ENCODE measurements around the gene PTPN1.
"Not testable (repeated sequence)": the region's sequence is repeated elsewhere in the genome, so short reads cannot be mapped to it uniquely, and the experiment has no call there.

Gene PTPN1

DNA sequence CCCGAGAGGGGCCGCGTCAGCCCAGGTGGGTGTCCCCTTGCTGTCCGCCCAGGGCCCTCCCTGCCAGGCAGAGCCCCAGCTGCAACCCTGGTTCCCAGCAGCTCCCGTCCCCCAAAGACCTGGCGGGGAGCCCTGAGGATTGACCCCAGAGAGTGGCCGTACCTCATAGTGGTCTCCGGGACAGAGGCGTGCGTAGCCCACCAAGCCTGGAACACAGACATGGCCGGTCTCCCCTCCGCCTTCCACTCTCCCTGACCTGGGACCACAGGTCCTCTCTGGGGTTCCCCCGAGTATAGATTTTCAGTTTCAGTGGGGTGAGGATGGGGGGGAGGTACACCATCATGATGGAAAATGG is 98.5 kb downstream of the PTPN1 start:
- no peaks in the 10 kb centered on the region for H3K36me3 ChIP-seq (ENCODE audit: control insufficient read depth, insufficient read depth, low read length)
- WGBS, 2 experiments: 95 to 97% methylated on average over 13 of the region's 13 CpGs
- H3K9me3 ChIP-seq (ENCODE audit: control insufficient read depth, low read length): no peaks in the 10 kb centered on the region
- no peak overlapping the region for H3K27ac ChIP-seq (ENCODE audit: insufficient read depth, low read depth, low read length, poor library complexity, severe bottlenecking)
- H3K27me3 ChIP-seq (ENCODE audit: control insufficient read depth, insufficient read depth, low read length, poor library complexity, severe bottlenecking): no peaks in the 10 kb centered on the region
- no peaks in the 10 kb centered on the region for H3K4me1 ChIP-seq (ENCODE audit: control insufficient read depth, insufficient read depth, low read length)
- H3K4me3 ChIP-seq (ENCODE audit: insufficient read depth, low read depth, low read length): no peak overlapping the region

DNA sequence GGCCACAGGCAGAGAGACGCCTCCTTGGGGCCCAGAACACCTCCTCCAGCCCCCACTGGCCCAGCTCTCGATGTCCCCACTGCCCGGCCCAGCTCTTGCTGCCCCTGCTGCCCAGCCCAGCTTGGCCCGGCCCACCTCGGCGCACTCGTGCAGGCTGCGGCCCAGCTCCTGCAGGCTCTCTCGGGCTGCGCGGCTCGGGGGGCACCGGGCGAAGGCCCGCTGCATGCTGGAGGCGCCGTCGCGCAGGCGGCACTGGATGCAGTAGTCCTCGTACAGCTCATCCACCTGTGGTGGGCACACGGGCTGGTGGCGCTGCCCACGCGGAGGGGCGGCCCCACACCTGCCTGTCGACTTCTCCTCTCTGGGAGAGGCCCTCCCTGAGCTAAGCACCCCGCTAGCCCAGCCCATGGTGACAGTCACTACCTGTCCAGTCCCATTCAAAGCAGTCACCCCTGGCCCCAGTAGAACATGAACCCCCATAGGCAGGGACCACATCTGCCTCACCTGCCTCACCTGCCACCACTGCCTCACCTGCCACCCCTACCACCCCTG is 99.3 kb downstream of the PTPN1 start:
- H3K4me1 ChIP-seq (ENCODE audit: control insufficient read depth, insufficient read depth, low read length): no peaks in the 10 kb centered on the region
- WGBS, 2 experiments: 95 to 96% methylated on average over 28 of the region's 28 CpGs
- no peaks in the 10 kb centered on the region for H3K9me3 ChIP-seq (ENCODE audit: control insufficient read depth, low read length)
- H3K27ac ChIP-seq (ENCODE audit: insufficient read depth, low read depth, low read length, poor library complexity, severe bottlenecking): no peak overlapping the region
- no peaks in the 10 kb centered on the region for H3K27me3 ChIP-seq (ENCODE audit: control insufficient read depth, insufficient read depth, low read length, poor library complexity, severe bottlenecking)
- no peak overlapping the region for H3K4me3 ChIP-seq (ENCODE audit: insufficient read depth, low read depth, low read length)
- H3K36me3 ChIP-seq (ENCODE audit: control insufficient read depth, insufficient read depth, low read length): no peaks in the 10 kb centered on the region

DNA sequence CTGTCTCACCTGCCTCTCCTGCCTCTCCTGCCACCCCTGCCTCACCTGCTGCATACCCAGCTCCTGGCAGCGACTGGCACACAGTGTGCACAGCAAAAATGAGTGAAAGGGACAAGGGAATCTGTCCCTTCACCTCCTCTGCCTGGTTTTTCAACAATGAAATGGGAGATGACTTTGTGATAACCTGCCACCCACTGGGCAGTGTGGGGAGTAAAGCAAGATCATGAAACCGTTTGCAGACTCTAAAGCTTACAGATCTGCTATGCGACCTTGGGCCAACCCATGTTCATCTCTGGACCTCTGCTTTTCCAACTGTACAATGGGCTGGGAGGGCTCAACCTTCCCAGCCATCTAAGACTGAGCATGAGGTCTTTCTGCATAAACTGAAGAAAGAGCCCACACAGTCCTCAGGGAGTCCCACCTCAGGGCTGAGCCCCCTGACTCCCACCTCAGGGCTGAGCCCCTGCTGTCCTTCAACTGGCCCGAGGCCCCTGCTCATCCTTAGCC is 100.1 kb downstream of the PTPN1 start:
- no peak overlapping the region for H3K27ac ChIP-seq (ENCODE audit: insufficient read depth, low read depth, low read length, poor library complexity, severe bottlenecking)
- H3K9me3 ChIP-seq (ENCODE audit: control insufficient read depth, low read length): no peaks in the 10 kb centered on the region
- H3K4me3 ChIP-seq (ENCODE audit: insufficient read depth, low read depth, low read length): no peak overlapping the region
- WGBS, 2 experiments: 84 to 86% methylated on average over 4 of the region's 4 CpGs
- no peaks in the 10 kb centered on the region for H3K27me3 ChIP-seq (ENCODE audit: control insufficient read depth, insufficient read depth, low read length, poor library complexity, severe bottlenecking)
- H3K4me1 ChIP-seq (ENCODE audit: control insufficient read depth, insufficient read depth, low read length): no peaks in the 10 kb centered on the region
- H3K36me3 ChIP-seq (ENCODE audit: control insufficient read depth, insufficient read depth, low read length): no peaks in the 10 kb centered on the region

DNA sequence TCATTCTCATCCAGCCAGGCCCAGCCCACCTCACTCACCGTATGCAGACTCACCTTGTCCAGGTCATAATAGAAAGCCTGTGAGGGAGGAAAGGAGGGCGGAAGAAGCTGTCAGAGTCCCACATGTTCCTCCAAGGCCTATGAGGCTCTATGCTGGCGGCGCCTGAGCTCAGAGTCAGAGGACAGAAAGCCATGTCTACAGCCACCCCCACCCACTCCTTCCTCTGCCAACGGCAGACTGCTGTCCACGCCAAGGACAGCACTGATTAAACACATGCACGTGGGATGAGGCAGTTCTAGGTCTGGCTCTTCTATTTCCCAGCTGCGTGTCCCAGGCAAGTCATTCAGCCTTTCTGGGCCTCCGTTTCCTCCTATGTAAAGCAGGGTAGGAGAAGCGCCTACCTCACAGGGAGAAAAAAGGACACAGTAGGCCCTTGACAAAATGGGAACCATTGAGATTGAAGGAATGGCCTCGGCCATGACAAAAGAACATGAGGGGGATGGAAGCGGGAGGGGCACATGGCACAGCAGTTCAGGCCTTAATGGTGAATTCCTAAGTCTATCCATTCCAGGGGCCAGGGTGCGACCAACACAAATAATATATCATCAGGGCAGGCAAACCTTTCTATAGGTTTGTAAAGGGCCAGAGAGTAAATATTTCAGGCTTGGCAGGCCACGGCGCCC is 101.1 kb downstream of the PTPN1 start:
- H3K9me3 ChIP-seq (ENCODE audit: control insufficient read depth, low read length): no peaks in the 10 kb centered on the region
- no peaks in the 10 kb centered on the region for H3K4me1 ChIP-seq (ENCODE audit: control insufficient read depth, insufficient read depth, low read length)
- H3K36me3 ChIP-seq (ENCODE audit: control insufficient read depth, insufficient read depth, low read length): no peaks in the 10 kb centered on the region
- WGBS, 2 experiments: 75 to 76% methylated on average over 15 of the region's 15 CpGs
- H3K4me3 ChIP-seq (ENCODE audit: insufficient read depth, low read depth, low read length): no peak overlapping the region
- no peaks in the 10 kb centered on the region for H3K27me3 ChIP-seq (ENCODE audit: control insufficient read depth, insufficient read depth, low read length, poor library complexity, severe bottlenecking)
- H3K27ac ChIP-seq (ENCODE audit: insufficient read depth, low read depth, low read length, poor library complexity, severe bottlenecking): no peak overlapping the region

DNA sequence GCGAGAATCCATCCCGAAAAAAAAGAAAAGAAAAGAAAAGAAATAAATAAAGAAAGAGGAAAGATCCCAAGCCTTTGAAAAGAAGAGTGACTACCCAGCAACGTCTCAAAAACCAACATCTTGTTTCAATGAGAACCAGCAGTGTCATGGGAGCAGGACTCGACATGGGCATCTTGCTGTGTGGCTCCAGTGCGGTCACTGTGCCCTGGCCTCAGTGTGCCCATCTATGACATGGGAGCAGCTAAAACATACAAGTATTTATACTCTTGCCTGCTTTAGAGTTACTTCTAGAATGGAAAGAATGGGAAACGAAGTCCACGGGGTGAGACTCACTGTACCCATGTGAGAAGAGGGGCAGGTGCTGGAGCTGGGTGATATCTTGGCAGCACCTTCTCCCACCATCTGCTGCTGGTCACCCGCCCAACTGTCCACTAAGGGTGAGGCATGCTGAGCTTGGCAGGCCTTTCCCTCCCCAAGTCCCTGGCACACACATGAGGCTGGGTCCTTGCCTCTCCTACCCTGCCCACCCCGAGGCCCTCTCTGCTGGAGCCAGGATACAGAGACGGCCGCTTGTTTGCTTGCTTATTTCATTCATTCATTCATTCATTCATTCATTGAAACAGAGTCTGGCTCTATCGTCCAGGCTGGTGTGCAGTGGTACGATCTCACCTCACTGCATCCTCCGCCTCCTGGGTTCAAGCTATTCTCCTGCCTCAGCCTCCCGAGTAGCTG is 103.4 kb downstream of the PTPN1 start:
- Histone ChIP-seq H3K4me1 (ENCODE audit: control insufficient read depth, insufficient read depth, low read length) (no peaks in the 10 kb centered on the region), H3K36me3 (ENCODE audit: control insufficient read depth, insufficient read depth, low read length) (no peaks in the 10 kb centered on the region), H3K27ac (ENCODE audit: insufficient read depth, low read depth, low read length, poor library complexity, severe bottlenecking) (no peak overlapping the region), H3K4me3 (ENCODE audit: insufficient read depth, low read depth, low read length) (no peak overlapping the region), H3K9me3 (ENCODE audit: control insufficient read depth, low read length) (no peaks in the 10 kb centered on the region), H3K27me3 (ENCODE audit: control insufficient read depth, insufficient read depth, low read length, poor library complexity, severe bottlenecking) (no peaks in the 10 kb centered on the region)
- WGBS, 2 experiments: 93 to 94% methylated on average over 15 of the region's 15 CpGs

DNA sequence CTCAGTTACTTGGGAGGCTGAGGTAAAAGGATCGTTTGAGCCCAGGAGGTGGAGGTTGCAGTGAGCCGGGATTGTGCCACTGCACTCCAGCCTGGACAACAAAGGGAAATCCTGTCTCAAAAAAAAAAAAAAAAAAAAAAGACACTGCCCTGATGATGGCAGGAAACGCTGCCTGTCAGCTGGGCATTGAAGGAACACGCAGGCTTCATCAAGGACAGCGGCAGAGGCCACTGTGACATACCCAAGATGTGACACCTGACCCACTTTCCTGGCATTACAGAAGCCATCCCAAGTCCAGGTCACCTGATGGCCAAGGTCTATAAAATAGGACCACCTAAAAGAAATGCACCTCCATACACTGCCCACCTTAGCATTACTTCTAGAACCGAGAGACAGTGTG is 105.2 kb downstream of the PTPN1 start:
- H3K4me1 ChIP-seq (ENCODE audit: control insufficient read depth, insufficient read depth, low read length): no peaks in the 10 kb centered on the region
- 91 to 93% methylated on average over 6 of the region's 6 CpGs for WGBS, 2 experiments
- H3K9me3 ChIP-seq (ENCODE audit: control insufficient read depth, low read length): no peaks in the 10 kb centered on the region
- no peak overlapping the region for H3K27ac ChIP-seq (ENCODE audit: insufficient read depth, low read depth, low read length, poor library complexity, severe bottlenecking)
- H3K27me3 ChIP-seq (ENCODE audit: control insufficient read depth, insufficient read depth, low read length, poor library complexity, severe bottlenecking): no peaks in the 10 kb centered on the region
- no peaks in the 10 kb centered on the region for H3K36me3 ChIP-seq (ENCODE audit: control insufficient read depth, insufficient read depth, low read length)
- H3K4me3 ChIP-seq (ENCODE audit: insufficient read depth, low read depth, low read length): no peak overlapping the region

DNA sequence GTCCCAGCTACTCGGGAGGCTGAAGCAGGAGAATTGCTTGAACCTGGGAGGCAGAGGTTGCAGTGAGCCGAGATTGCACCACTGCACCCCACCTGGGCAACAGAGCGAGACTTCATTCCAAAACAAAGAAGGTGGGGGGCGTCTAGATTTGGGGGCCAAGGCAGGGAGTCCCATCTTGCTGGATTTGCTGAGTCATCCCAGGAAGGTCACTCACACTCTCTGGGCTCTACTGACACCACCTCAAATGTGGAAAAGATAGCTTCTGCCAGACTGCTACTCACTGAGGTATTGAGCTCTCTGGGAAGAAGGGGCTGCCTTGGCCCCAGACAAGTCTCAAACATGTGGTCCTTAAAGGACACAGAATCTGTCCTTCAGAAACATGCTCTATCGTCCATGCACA is 106.8 kb downstream of the PTPN1 start:
- Histone ChIP-seq H3K27me3 (ENCODE audit: control insufficient read depth, insufficient read depth, low read length, poor library complexity, severe bottlenecking) (no peaks in the 10 kb centered on the region), H3K27ac (ENCODE audit: insufficient read depth, low read depth, low read length, poor library complexity, severe bottlenecking) (no peak overlapping the region), H3K4me3 (ENCODE audit: insufficient read depth, low read depth, low read length) (no peak overlapping the region), H3K36me3 (ENCODE audit: control insufficient read depth, insufficient read depth, low read length) (no peaks in the 10 kb centered on the region), H3K9me3 (ENCODE audit: control insufficient read depth, low read length) (no peaks in the 10 kb centered on the region), H3K4me1 (ENCODE audit: control insufficient read depth, insufficient read depth, low read length) (no peaks in the 10 kb centered on the region)
- WGBS, 2 experiments: 90 to 93% methylated on average over 5 of the region's 5 CpGs

DNA sequence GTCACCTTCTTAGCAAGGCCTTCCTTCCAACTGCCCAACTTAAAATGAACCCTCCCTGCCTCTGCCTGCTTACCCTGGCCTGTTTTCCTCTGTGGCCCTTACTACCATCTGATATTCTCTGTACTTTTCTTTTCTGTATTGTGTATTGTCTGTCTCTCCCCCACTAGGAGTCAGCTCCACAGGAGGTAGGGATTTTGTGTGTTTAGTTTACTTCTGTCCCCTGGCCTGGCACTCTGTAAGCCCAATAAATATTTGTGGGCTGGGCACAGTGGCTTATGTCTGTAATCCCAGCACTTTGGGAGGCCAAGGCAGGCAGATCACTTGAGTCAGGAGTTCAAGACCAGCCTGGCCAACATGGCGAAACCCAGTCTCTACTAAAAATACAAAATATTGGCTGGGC is 108.4 kb downstream of the PTPN1 start:
- Histone ChIP-seq H3K36me3 (ENCODE audit: control insufficient read depth, insufficient read depth, low read length) (no peaks in the 10 kb centered on the region), H3K4me1 (ENCODE audit: control insufficient read depth, insufficient read depth, low read length) (no peaks in the 10 kb centered on the region), H3K27ac (ENCODE audit: insufficient read depth, low read depth, low read length, poor library complexity, severe bottlenecking) (no peak overlapping the region), H3K9me3 (ENCODE audit: control insufficient read depth, low read length) (no peaks in the 10 kb centered on the region), H3K27me3 (ENCODE audit: control insufficient read depth, insufficient read depth, low read length, poor library complexity, severe bottlenecking) (no peaks in the 10 kb centered on the region), H3K4me3 (ENCODE audit: insufficient read depth, low read depth, low read length) (no peak overlapping the region)
- 87 to 96% methylated on average over 1 of the region's 1 CpG for WGBS, 2 experiments

DNA sequence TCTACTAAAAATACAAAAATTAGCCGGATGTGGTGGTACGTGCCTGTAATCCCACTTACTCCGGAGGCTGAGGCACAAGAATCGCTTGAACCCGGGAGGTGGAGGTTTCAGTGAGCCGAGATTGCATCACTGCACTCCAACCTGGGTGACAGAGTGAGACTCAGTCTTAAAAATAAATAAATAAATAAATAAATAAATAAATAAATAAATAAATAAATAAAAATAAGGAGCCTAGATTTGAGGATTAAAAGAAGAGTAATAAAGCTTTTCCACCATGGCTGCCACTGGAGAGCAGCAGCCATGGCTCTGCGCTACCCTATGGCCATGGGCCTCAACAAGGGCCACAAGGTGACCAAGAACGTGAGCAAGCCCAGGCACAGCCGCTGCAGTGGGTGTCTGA is 110.3 kb downstream of the PTPN1 start:
- 95% methylated on average over 9 of the region's 9 CpGs for WGBS, 2 experiments
- not testable (repeated sequence) for H3K4me3 ChIP-seq (ENCODE audit: insufficient read depth, low read depth, low read length); H3K27me3 ChIP-seq (ENCODE audit: control insufficient read depth, insufficient read depth, low read length, poor library complexity, severe bottlenecking)

DNA sequence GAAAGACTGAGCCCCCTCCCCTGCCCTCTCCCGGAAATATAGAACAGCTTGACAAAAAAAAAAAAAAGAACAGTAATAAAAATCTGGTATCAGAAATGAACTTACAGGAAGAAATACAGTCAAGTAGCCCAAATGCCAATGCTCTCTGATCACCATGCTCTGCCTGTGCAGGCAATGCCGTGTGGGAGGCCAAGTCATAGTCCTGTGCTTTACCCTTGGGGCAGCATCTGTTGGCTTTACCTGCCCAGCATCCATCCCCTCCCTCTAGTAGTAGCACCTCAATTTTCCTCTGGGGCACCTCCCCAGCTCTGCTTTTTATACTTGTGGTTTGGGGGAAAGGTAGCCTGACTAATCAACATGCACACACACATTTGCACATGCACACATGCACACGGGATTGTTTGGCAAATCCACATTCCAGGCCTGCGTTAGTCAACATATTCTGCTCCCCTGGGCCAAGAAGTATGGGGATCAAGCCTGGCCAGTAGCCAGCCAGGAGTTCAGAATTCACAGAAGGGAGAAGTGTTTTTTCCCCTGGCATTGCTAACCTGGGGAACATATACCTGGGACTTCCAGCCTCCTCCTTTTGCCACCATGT is 111.0 kb downstream of the PTPN1 start:
- H3K36me3 ChIP-seq (ENCODE audit: control insufficient read depth, insufficient read depth, low read length): no peaks in the 10 kb centered on the region
- H3K4me1 ChIP-seq (ENCODE audit: control insufficient read depth, insufficient read depth, low read length): peaks cover under 1% of the 10 kb centered on the region
- no peaks in the 10 kb centered on the region for H3K9me3 ChIP-seq (ENCODE audit: control insufficient read depth, low read length)
- 90 to 91% methylated on average over 3 to 4 of the region's 4 CpGs for WGBS, 2 experiments
- no peak overlapping the region for H3K4me3 ChIP-seq (ENCODE audit: insufficient read depth, low read depth, low read length)
- no peak overlapping the region for H3K27ac ChIP-seq (ENCODE audit: insufficient read depth, low read depth, low read length, poor library complexity, severe bottlenecking)
- H3K27me3 ChIP-seq (ENCODE audit: control insufficient read depth, insufficient read depth, low read length, poor library complexity, severe bottlenecking): no peaks in the 10 kb centered on the region

More for the DNA sequence above, 110.3 kb downstream of the PTPN1 start:
- H3K4me1 ChIP-seq (ENCODE audit: control insufficient read depth, insufficient read depth, low read length); H3K36me3 ChIP-seq (ENCODE audit: control insufficient read depth, insufficient read depth, low read length); H3K9me3 ChIP-seq (ENCODE audit: control insufficient read depth, low read length); H3K27ac ChIP-seq (ENCODE audit: insufficient read depth, low read depth, low read length, poor library complexity, severe bottlenecking): not testable (repeated sequence)
